D721Med (cell line): Measurements from ENCODE around the gene RASAL1.
"Not testable (repeated sequence)": the region's sequence is repeated elsewhere in the genome, so short reads cannot be mapped to it uniquely, and the experiment has no call there.

Experiments
- DNase-seq: peaks from one replicate; pipeline ENCODE4 v3.0.0; 2011; ENCODE audit warnings: low spot score; ENCODE audit not compliant: insufficient read length
- FAIRE-seq: peaks from 2 replicates; lab custom pipeline; 2011; peaks lifted over from hg19 to GRCh38; lab: Jason Lieb, UNC
- CTCF ChIP-seq: IDR thresholded peaks from 2 replicates; pipeline ENCODE4 v1.5.1; 2012; ENCODE audit warnings: mild to moderate bottlenecking, control low read depth; ENCODE audit not compliant: insufficient read depth; ENCODE audit errors: missing control alignments

The RASAL1 gene

GRCh38 chr12:113144806-113145205 lies 9.2 kb upstream of the RASAL1 start:
- no peak for TF ChIP-seq CTCF
- no peak for FAIRE-seq
- DNase-seq: no peak

- TF ChIP-seq CTCF: no peak
- DNase-seq: no peak
- no peak for FAIRE-seq
Observed at GRCh38 chr12:113143959-113144358, 8.4 kb upstream of the RASAL1 start.

GRCh38 chr12:113142886-113143332 lies 7.3 kb upstream of the RASAL1 start:
- no peak for FAIRE-seq
- no peak for TF ChIP-seq CTCF
- DNase-seq: no peak

GRCh38 chr12:113142173-113142885 lies 6.8 kb upstream of the RASAL1 start:
- DNase-seq (no peak), FAIRE-seq (no peak)

GRCh38 chr12:113141716-113142115 lies 6.2 kb upstream of the RASAL1 start:
- FAIRE-seq, DNase-seq: not testable (repeated sequence)

More at GRCh38 chr12:113142173-113142885, 6.8 kb upstream of the RASAL1 start:
- TF ChIP-seq CTCF: no peak

- TF ChIP-seq CTCF: no peak
- FAIRE-seq: no peak
- DNase-seq: no peak
Observed at GRCh38 chr12:113140706-113141105, 5.1 kb upstream of the RASAL1 start.

GRCh38 chr12:113138826-113139225 lies 3.3 kb upstream of the RASAL1 start:
- no peak for DNase-seq
- no peak for FAIRE-seq
- TF ChIP-seq CTCF: no peak
